Measurements from ENCODE around the gene LIF.

The LIF gene

DNA sequence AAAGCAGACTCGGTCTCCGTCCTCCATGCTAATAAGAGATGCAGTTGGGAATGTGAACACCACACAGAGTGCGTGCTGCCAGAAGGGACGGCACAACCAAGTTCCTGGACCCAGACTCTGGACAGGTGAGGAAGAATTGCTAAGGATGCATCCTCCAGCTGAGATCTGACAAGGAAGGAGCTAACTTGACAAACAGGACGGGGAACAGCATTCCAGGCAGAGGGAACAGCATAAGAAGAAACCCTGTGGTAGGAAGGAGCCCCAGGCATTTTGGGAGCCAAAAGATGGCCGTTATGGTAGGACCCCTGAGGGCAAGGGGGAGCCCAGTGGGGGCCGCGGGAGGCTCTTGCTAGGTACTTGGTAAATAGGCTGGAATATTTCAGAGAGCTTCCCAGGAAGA, 14.1 kb upstream of the LIF start:
- no peak overlapping the region for H3K27ac ChIP-seq (ENCODE audit: low read depth, low read length)
- TF ChIP-seq, protein P1, sequence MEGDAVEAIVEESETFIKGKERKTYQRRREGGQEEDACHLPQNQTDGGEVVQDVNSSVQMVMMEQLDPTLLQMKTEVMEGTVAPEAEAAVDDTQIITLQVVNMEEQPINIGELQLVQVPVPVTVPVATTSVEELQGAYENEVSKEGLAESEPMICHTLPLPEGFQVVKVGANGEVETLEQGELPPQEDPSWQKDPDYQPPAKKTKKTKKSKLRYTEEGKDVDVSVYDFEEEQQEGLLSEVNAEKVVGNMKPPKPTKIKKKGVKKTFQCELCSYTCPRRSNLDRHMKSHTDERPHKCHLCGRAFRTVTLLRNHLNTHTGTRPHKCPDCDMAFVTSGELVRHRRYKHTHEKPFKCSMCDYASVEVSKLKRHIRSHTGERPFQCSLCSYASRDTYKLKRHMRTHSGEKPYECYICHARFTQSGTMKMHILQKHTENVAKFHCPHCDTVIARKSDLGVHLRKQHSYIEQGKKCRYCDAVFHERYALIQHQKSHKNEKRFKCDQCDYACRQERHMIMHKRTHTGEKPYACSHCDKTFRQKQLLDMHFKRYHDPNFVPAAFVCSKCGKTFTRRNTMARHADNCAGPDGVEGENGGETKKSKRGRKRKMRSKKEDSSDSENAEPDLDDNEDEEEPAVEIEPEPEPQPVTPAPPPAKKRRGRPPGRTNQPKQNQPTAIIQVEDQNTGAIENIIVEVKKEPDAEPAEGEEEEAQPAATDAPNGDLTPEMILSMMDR (IDR thresholded peaks at IDR 0.05; ENCODE audit: insufficient read depth, low read length, poor library complexity, severe bottlenecking) = no peak
- TF ChIP-seq EZH2phosphoT487 (conservative IDR thresholded peaks at IDR 0.05; ENCODE audit: low read length) = no peak
- no peaks in the 10 kb centered on the region for H3K36me3 ChIP-seq (ENCODE audit: low read length)
- no peaks in the 10 kb centered on the region for H3K79me2 ChIP-seq (ENCODE audit: insufficient read depth, low read length)
- H2AFZ ChIP-seq (ENCODE audit: low read depth, low read length, severe bottlenecking) = no peak overlapping the region
- no peaks in the 10 kb centered on the region for H4K20me1 ChIP-seq (ENCODE audit: low read depth, low read length)
- no peak overlapping the region for H3K4me3 ChIP-seq (ENCODE audit: insufficient read depth, low read length, poor library complexity, severe bottlenecking)
- H3K9ac ChIP-seq (ENCODE audit: low read length) = no peak overlapping the region
- no peaks in the 10 kb centered on the region for H3F3A ChIP-seq (ENCODE audit: insufficient read depth)
- H3K9me3 ChIP-seq (ENCODE audit: insufficient read depth, low read length) = no peaks in the 10 kb centered on the region
- no peaks in the 10 kb centered on the region for H3K9me2 ChIP-seq (replicated peaks; ENCODE audit: insufficient read depth, low read length)
- no peak overlapping the region for H3K4me2 ChIP-seq (ENCODE audit: low read depth, low read length, poor library complexity, severe bottlenecking)
- no peaks in the 10 kb centered on the region for H3K27me3 ChIP-seq (ENCODE audit: low read length)

DNA sequence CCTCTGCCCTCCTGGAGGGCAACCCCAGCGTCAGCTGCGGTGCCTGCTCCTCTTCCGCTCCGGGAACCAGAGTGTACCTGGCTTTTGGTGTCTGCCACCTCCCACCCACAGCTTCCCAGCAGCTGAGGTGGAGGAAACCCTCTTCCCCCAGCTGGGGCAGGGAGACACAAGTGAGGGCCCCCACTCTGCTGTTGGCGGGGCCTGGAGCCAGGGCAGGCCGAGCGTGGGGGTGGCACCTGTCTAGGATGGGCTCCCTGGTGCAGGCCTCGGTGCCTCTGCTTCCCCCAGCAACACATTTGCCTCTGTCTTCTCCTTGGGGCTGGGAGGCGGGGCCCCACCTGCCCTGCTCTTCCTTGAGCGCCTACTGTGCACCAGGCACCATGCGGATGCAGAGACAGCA, 13.7 kb upstream of the LIF start:
- Histone ChIP-seq H4K20me1 (ENCODE audit: low read depth, low read length) (no peaks in the 10 kb centered on the region), H3K27ac (ENCODE audit: low read depth, low read length) (no peak overlapping the region), H3K9me3 (ENCODE audit: insufficient read depth, low read length) (no peaks in the 10 kb centered on the region), H3K4me2 (ENCODE audit: low read depth, low read length, poor library complexity, severe bottlenecking) (no peak overlapping the region), H3F3A (ENCODE audit: insufficient read depth) (no peaks in the 10 kb centered on the region), H3K36me3 (ENCODE audit: low read length) (no peaks in the 10 kb centered on the region), H3K4me3 (ENCODE audit: insufficient read depth, low read length, poor library complexity, severe bottlenecking) (no peak overlapping the region), H3K79me2 (ENCODE audit: insufficient read depth, low read length) (no peaks in the 10 kb centered on the region), H2AFZ (ENCODE audit: low read depth, low read length, severe bottlenecking) (no peak overlapping the region), H3K9ac (ENCODE audit: low read length) (no peak overlapping the region), H3K9me2 (replicated peaks; ENCODE audit: insufficient read depth, low read length) (no peaks in the 10 kb centered on the region), H3K27me3 (ENCODE audit: low read length) (no peaks in the 10 kb centered on the region)
- TF ChIP-seq, protein P1 (IDR thresholded peaks at IDR 0.05; ENCODE audit: insufficient read depth, low read length, poor library complexity, severe bottlenecking) = no peak
- TF ChIP-seq EZH2phosphoT487 (conservative IDR thresholded peaks at IDR 0.05; ENCODE audit: low read length) = no peak

DNA sequence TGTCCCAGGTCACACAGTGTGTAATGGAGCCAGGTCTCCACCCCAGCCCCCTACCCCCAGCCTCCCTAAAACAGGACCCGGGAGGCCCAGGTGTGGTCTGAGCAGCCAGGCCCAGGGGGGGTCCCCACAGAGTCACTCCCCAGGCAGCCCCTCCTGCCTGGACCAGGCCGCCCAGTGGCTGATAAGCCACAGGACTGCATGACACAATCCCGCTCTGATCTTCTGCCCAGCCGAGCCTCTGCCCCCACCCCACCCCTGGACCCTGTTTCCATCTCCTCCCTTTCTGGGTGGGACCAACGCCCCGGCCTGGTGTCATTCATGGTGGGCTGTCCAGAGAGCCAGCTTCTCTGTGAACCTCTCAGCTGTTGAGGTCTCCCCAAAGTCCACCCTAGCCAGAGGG, 7.8 kb upstream of the LIF start:
- Histone ChIP-seq H3K36me3 (ENCODE audit: low read length) (no peaks in the 10 kb centered on the region), H2AFZ (ENCODE audit: low read depth, low read length, severe bottlenecking) (no peak overlapping the region), H3F3A (ENCODE audit: insufficient read depth) (no peaks in the 10 kb centered on the region), H3K4me3 (ENCODE audit: insufficient read depth, low read length, poor library complexity, severe bottlenecking) (no peak overlapping the region), H3K79me2 (ENCODE audit: insufficient read depth, low read length) (no peaks in the 10 kb centered on the region), H3K27ac (ENCODE audit: low read depth, low read length) (no peak overlapping the region), H3K9ac (ENCODE audit: low read length) (no peak overlapping the region), H3K4me2 (ENCODE audit: low read depth, low read length, poor library complexity, severe bottlenecking) (no peak overlapping the region), H4K20me1 (ENCODE audit: low read depth, low read length) (no peaks in the 10 kb centered on the region), H3K9me3 (ENCODE audit: insufficient read depth, low read length) (no peaks in the 10 kb centered on the region), H3K27me3 (ENCODE audit: low read length) (no peaks in the 10 kb centered on the region; the same call in 1 of the 2 replicates), H3K9me2 (replicated peaks; ENCODE audit: insufficient read depth, low read length) (no peaks in the 10 kb centered on the region)
- no peak for TF ChIP-seq EZH2phosphoT487 (conservative IDR thresholded peaks at IDR 0.05; ENCODE audit: low read length)
- TF ChIP-seq, protein P1 (IDR thresholded peaks at IDR 0.05; ENCODE audit: insufficient read depth, low read length, poor library complexity, severe bottlenecking) = no peak
